CD4-positive, CD25-positive, alpha-beta regulatory T cell (primary cell): ENCODE measurements around the gene PAEP. TPM values are rescaled to one million over a fixed set of nuclear protein-coding genes. Genes with fewer than 3 reads are reported as not detected.

ENCODE experiments used
- ATAC-seq, 2 donors: fragments of 150-1000 bp; cut with Tn5 transposase; one replicate each; pipeline ENCODE4 v1.10.0; 2021; ENCODE audit warnings: low read depth in 2 of 2, moderate number of reproducible peaks in 2 of 2, moderate library complexity in 1 of 2
- DNase-seq, 3 donors: peaks; one replicate each; pipeline versions ENCODE4 v3.0.0 to v3.0.0-alpha.2; 2012 to 2022; ENCODE audit warnings: mixed read lengths in 1 of 3
- H3K27ac ChIP-seq: one replicate; pipeline ENCODE4 v1.7.0; 2013; ENCODE audit warnings: mild to moderate bottlenecking, low read length; ENCODE audit not compliant: insufficient read depth, poor library complexity, severe bottlenecking
- H3K27me3 ChIP-seq: one replicate; pipeline ENCODE4 v1.7.0; 2013; ENCODE audit warnings: low read length; ENCODE audit not compliant: control insufficient read depth, insufficient read depth
- H3K36me3 ChIP-seq: one replicate; pipeline ENCODE4 v1.7.0; 2013; ENCODE audit warnings: mild to moderate bottlenecking, low read length, moderate library complexity; ENCODE audit not compliant: control insufficient read depth, insufficient read depth
- H3K4me1 ChIP-seq: 2 replicates; pipeline ENCODE4 v1.7.0; 2013; ENCODE audit warnings: mild to moderate bottlenecking, low read length; ENCODE audit not compliant: insufficient read depth, control insufficient read depth, poor library complexity, severe bottlenecking
- H3K4me3 ChIP-seq: one replicate; pipeline ENCODE4 v1.7.0; 2013; ENCODE audit warnings: low read depth, mild to moderate bottlenecking, low read length, moderate library complexity
- H3K9me3 ChIP-seq, 2 experiments: 1 replicate in 1 of 2; 2 replicates in 1 of 2; pipeline ENCODE4 v1.7.0; 2013; ENCODE audit warnings: low read length in 2 of 2, mild to moderate bottlenecking in 1 of 2, moderate library complexity in 1 of 2; ENCODE audit not compliant: control insufficient read depth in 2 of 2
- H3K27ac Mint-ChIP-seq, 3 donors: one replicate each; pipeline ENCODE4 v1.8.0; 2020 to 2022; ENCODE audit warnings: mild to moderate bottlenecking in 3 of 3, mixed read lengths in 3 of 3, moderate library complexity in 2 of 3
- H3K27me3 Mint-ChIP-seq: one replicate; pipeline ENCODE4 v1.8.0; 2022; ENCODE audit warnings: mild to moderate bottlenecking, mixed read lengths
- H3K36me3 Mint-ChIP-seq: one replicate; pipeline ENCODE4 v1.8.0; 2020; ENCODE audit warnings: mixed read lengths
- H3K4me1 Mint-ChIP-seq, 4 donors: one replicate each; pipeline ENCODE4 v1.8.0; 2020 to 2022; ENCODE audit warnings: mixed read lengths in 4 of 4, mild to moderate bottlenecking in 1 of 4
- H3K4me3 Mint-ChIP-seq, 4 donors: one replicate each; pipeline ENCODE4 v1.8.0; 2020 to 2022; ENCODE audit warnings: mild to moderate bottlenecking in 4 of 4, mixed read lengths in 4 of 4, moderate library complexity in 3 of 4
- H3K9me3 Mint-ChIP-seq, 7 donors: one replicate each; pipeline ENCODE4 v1.8.0; 2020 to 2022; ENCODE audit warnings: mixed read lengths in 7 of 7, mild to moderate bottlenecking in 3 of 7, moderate library complexity in 2 of 7
- polyA plus RNA-seq, 4 donors: library from polyadenylated mRNA; unstranded; fragments of 300-500 nt; fragmentation: Illumina TruSeq; gene quantifications; one replicate each; pipeline ENCODE4 v1.2.3, GENCODE V29; 2021
- total RNA-seq: library from RNA; stranded (reverse); gene quantifications from one replicate; pipeline ENCODE4 v1.2.3, GENCODE V29; 2022

PAEP gene
- total and polyA plus RNA-seq, 5 donors from 2014 or later, result not detected

- H3K27ac Mint-ChIP-seq, result no peak overlapping the region
Measured at GRCh38 chr9:135559606-135560005, 1.9 kb upstream of the PAEP start.

DNA sequence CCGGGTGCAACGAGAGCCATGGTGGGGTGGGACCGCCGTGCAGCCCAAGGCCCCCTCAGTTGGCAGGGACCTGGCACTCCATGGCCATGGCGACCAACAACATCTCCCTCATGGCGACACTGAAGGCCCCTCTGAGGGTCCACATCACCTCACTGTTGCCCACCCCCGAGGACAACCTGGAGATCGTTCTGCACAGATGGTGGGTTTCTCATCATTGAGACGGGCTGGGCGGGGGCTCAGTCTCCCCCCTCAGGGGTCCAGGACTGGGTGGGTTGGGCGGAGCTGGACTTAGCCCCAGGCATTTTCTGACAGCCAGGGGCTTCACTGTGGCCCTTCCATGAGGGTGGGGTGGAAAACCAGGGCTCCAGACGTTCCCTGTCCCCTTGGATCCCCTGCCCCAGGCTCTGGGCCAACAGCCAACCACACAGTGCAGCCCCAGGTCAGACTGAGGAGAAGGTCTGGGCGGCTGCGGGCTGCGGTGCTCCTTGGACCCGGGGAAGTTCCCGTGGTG lies 734 bp downstream of the PAEP start:
- no peak overlapping the region for H3K27ac ChIP-seq
- H3K27me3 ChIP-seq, result no peaks in the 10 kb centered on the region
- H3K9me3 ChIP-seq, result no peaks in the 10 kb centered on the region
- peak overlapping the region in 1 of 3 donors; percentile 60 for H3K27ac Mint-ChIP-seq
- H3K27me3 Mint-ChIP-seq, result peaks cover 8% of the 10 kb centered on the region
- peaks cover 0 to 7% (median 0%) of the 10 kb centered on the region in 4 donors for H3K4me1 Mint-ChIP-seq
- no peaks in the 10 kb centered on the region for H3K36me3 Mint-ChIP-seq
- ATAC-seq (no peak), DNase-seq (no peak)
- H3K9me3 Mint-ChIP-seq, result peaks cover 0 to 1% (median 0%) of the 10 kb centered on the region in 7 donors
- no peak overlapping the region for H3K4me3 Mint-ChIP-seq
- no peaks in the 10 kb centered on the region for H3K4me1 ChIP-seq
- no peak overlapping the region for H3K4me3 ChIP-seq
- H3K36me3 ChIP-seq, result no peaks in the 10 kb centered on the region

More at GRCh38 chr9:135559606-135560005, 1.9 kb upstream of the PAEP start:
- no peaks in the 10 kb centered on the region for H3K9me3 ChIP-seq
- ATAC-seq (no peak), DNase-seq (no peak)
- no peaks in the 10 kb centered on the region for H3K36me3 Mint-ChIP-seq
- H3K27me3 Mint-ChIP-seq, result no peaks in the 10 kb centered on the region
- no peaks in the 10 kb centered on the region for H3K4me1 ChIP-seq
- H3K27ac ChIP-seq, result no peak overlapping the region
- H3K9me3 Mint-ChIP-seq, result no peaks in the 10 kb centered on the region
- no peak overlapping the region for H3K4me3 ChIP-seq
- no peaks in the 10 kb centered on the region for H3K36me3 ChIP-seq
- H3K27me3 ChIP-seq, result no peaks in the 10 kb centered on the region
- no peak overlapping the region for H3K4me3 Mint-ChIP-seq
- H3K4me1 Mint-ChIP-seq, result no peaks in the 10 kb centered on the region

DNA sequence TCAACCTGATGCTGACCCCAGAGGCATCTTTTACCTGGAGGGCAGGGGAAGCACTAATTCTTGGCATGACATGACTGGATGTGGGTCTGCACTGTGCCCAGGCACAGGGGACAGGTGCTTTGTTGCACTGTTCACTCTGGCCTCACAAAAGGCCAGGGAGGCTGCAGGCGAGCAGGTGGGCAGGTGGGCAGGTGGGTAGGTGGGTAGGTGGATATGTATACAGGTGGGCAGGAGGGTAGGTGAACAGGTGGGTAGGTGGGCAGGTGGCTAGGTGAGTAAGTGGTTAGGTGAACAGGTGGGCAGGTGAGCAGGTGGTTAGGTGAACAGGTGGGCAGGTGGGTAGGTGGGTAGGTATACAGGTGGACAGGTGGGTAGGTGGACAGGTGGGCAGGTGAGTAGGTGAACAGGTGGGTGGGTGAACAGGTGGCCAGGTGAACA lies 1.5 kb downstream of the PAEP start:
- no peak overlapping the region for H3K27ac Mint-ChIP-seq
- H3K4me3 ChIP-seq, result no peak overlapping the region
- peaks cover 8% of the 10 kb centered on the region for H3K27me3 Mint-ChIP-seq
- no peaks in the 10 kb centered on the region for H3K9me3 ChIP-seq
- peaks cover 0 to 2% (median 0%) of the 10 kb centered on the region in 7 donors for H3K9me3 Mint-ChIP-seq
- no peaks in the 10 kb centered on the region for H3K36me3 ChIP-seq
- H3K27ac ChIP-seq, result no peak overlapping the region
- no peak overlapping the region for H3K4me3 Mint-ChIP-seq
- H3K27me3 ChIP-seq, result no peaks in the 10 kb centered on the region
- DNase-seq (no peak), ATAC-seq (no peak)
- H3K4me1 ChIP-seq, result no peaks in the 10 kb centered on the region
- no peaks in the 10 kb centered on the region for H3K36me3 Mint-ChIP-seq
- peaks cover 0 to 7% (median 0%) of the 10 kb centered on the region in 4 donors for H3K4me1 Mint-ChIP-seq

GRCh38 chr9:135563858-135564257 lies 2.3 kb downstream of the PAEP start:
- ATAC-seq (no peak), DNase-seq (no peak)
- Histone ChIP-seq H3K4me1 (no peaks in the 10 kb centered on the region), H3K36me3 (no peaks in the 10 kb centered on the region), H3K27ac (no peak overlapping the region), H3K4me3 (no peak overlapping the region), H3K9me3 (no peaks in the 10 kb centered on the region), H3K27me3 (no peaks in the 10 kb centered on the region)
- H3K4me3 Mint-ChIP-seq, result no peak overlapping the region
- peaks cover 8% of the 10 kb centered on the region for H3K27me3 Mint-ChIP-seq
- H3K27ac Mint-ChIP-seq, result no peak overlapping the region
- H3K9me3 Mint-ChIP-seq, result peaks cover 0 to 2% (median 0%) of the 10 kb centered on the region in 7 donors
- peaks cover 0 to 7% (median 0%) of the 10 kb centered on the region in 4 donors for H3K4me1 Mint-ChIP-seq
- no peaks in the 10 kb centered on the region for H3K36me3 Mint-ChIP-seq

DNA sequence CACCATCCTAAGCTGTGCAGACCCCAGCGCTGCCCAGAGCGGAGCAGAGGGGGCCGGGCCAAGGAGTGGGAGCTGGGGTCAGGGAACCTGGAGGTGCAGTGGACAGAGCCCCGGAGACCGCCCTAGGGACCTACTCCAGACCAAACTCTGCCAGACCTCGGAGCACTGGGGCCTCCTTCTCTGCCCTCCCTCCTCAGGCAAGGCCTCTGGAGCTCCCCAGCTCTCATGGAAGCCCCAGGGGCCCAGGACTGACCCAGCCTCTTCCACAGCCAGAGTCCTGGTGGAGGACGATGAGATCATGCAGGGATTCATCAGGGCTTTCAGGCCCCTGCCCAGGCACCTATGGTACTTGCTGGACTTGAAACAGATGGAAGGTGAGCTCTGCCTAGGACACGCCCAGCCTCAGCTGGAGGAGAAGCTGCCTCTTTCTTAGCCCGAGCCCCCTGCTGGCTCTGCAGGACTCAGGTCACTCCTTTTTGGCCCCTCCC lies 3.6 kb downstream of the PAEP start:
- peaks cover 1% of the 10 kb centered on the region for H3K27me3 ChIP-seq
- ATAC-seq, result no peak
- H3K9me3 ChIP-seq, result no peaks in the 10 kb centered on the region
- H3K36me3 Mint-ChIP-seq, result no peaks in the 10 kb centered on the region
- peaks cover 0 to 7% (median 0%) of the 10 kb centered on the region in 4 donors for H3K4me1 Mint-ChIP-seq
- H3K36me3 ChIP-seq, result no peaks in the 10 kb centered on the region
- DNase-seq, result no peak
- peaks cover 0 to 6% (median 2%) of the 10 kb centered on the region in 7 donors for H3K9me3 Mint-ChIP-seq
- no peaks in the 10 kb centered on the region for H3K4me1 ChIP-seq
- H3K4me3 ChIP-seq, result no peak overlapping the region
- H3K27ac Mint-ChIP-seq, result no peak overlapping the region
- no peak overlapping the region for H3K27ac ChIP-seq
- no peak overlapping the region for H3K4me3 Mint-ChIP-seq
- peaks cover 8% of the 10 kb centered on the region for H3K27me3 Mint-ChIP-seq

DNA sequence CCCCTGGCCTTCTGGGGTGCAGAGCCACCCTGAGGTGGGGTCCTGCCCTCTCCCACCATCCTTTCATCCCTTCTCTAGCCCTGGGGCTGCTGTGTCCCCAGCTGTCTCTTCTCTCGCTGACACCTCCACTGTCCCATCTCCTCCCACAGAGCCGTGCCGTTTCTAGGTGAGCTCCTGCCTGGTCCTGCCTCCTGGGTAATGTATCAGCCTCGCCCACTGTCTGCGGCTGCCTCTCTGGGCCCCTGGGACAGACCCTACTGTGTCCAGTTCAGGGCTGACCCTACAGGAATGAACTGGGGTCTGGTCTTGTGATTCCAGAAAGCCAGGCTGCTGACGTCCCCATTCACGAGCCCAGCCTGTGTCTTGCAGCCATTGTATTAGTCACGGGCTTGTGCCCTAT lies 4.1 kb downstream of the PAEP start:
- H3K36me3 Mint-ChIP-seq, result no peaks in the 10 kb centered on the region
- H3K27me3 Mint-ChIP-seq, result peaks cover 8% of the 10 kb centered on the region
- no peak overlapping the region for H3K4me3 Mint-ChIP-seq
- no peak overlapping the region for H3K4me3 ChIP-seq
- H3K27ac Mint-ChIP-seq, result no peak overlapping the region
- H3K9me3 ChIP-seq, result no peaks in the 10 kb centered on the region
- ATAC-seq (no peak), DNase-seq (no peak)
- H3K4me1 ChIP-seq, result no peaks in the 10 kb centered on the region
- no peaks in the 10 kb centered on the region for H3K36me3 ChIP-seq
- H3K27me3 ChIP-seq, result peaks cover 1% of the 10 kb centered on the region
- peaks cover 0 to 7% (median 0%) of the 10 kb centered on the region in 4 donors for H3K4me1 Mint-ChIP-seq
- H3K27ac ChIP-seq, result no peak overlapping the region
- peaks cover 0 to 6% (median 2%) of the 10 kb centered on the region in 7 donors for H3K9me3 Mint-ChIP-seq

GRCh38 chr9:135566552-135566951 lies 5.0 kb downstream of the PAEP start:
- H3K9me3 Mint-ChIP-seq, result peaks cover 0 to 6% (median 2%) of the 10 kb centered on the region in 7 donors
- H3K36me3 Mint-ChIP-seq, result no peaks in the 10 kb centered on the region
- DNase-seq (no peak), ATAC-seq (no peak)
- Histone ChIP-seq H3K27me3 (peaks cover 1% of the 10 kb centered on the region), H3K27ac (no peak overlapping the region), H3K36me3 (no peaks in the 10 kb centered on the region), H3K4me3 (no peak overlapping the region), H3K4me1 (no peaks in the 10 kb centered on the region), H3K9me3 (no peaks in the 10 kb centered on the region)
- no peak overlapping the region for H3K27ac Mint-ChIP-seq
- peaks cover 0 to 7% (median 0%) of the 10 kb centered on the region in 4 donors for H3K4me1 Mint-ChIP-seq
- H3K27me3 Mint-ChIP-seq, result peaks cover 8% of the 10 kb centered on the region
- H3K4me3 Mint-ChIP-seq, result no peak overlapping the region

GRCh38 chr9:135567311-135567710 lies 5.8 kb downstream of the PAEP start:
- peaks cover 0 to 6% (median 2%) of the 10 kb centered on the region in 7 donors for H3K9me3 Mint-ChIP-seq
- Histone ChIP-seq H3K4me3 (no peak overlapping the region), H3K27me3 (peaks cover 1% of the 10 kb centered on the region), H3K36me3 (no peaks in the 10 kb centered on the region), H3K27ac (no peak overlapping the region), H3K9me3 (no peaks in the 10 kb centered on the region), H3K4me1 (no peaks in the 10 kb centered on the region)
- H3K4me1 Mint-ChIP-seq, result peaks cover 0 to 7% (median 0%) of the 10 kb centered on the region in 4 donors
- no peak for ATAC-seq
- H3K4me3 Mint-ChIP-seq, result no peak overlapping the region
- H3K27me3 Mint-ChIP-seq, result peaks cover 8% of the 10 kb centered on the region
- H3K36me3 Mint-ChIP-seq, result no peaks in the 10 kb centered on the region
- H3K27ac Mint-ChIP-seq, result no peak overlapping the region
- no peak for DNase-seq
